ENCODE data around the gene SNRPD1.
"Not testable (repeated sequence)": the region's sequence is repeated elsewhere in the genome, so short reads cannot be mapped to it uniquely, and the experiment has no call there.

SNRPD1 gene

DNA sequence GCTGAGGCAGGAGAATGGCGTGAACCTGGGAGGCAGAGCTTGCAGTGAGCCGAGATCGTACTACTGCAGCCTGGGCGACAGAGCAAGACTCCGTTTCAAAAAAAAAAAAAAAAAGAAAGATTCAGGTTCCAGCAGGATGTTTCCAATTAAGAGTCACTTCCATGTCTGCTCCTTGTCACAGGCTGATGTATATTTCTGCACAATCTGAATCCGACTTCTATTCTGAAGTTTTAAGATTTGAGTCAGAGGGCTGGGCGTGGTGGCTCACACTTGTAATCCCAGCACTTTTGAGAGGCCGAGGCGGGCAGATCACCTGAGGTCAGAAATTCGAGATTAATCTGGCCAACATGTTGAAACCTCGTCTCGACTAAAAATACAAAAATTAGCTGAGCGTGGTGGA is 24.7 kb downstream of the SNRPD1 start:
- no peak for TF ChIP-seq REST (IDR thresholded peaks at IDR 0.05; ENCODE audit: insufficient replicate concordance, low read depth)
- no peak for TF ChIP-seq SPI1 (IDR thresholded peaks at IDR 0.05; ENCODE audit: borderline replicate concordance, low read depth)
- no peak for TF ChIP-seq GABPA (IDR thresholded peaks at IDR 0.05; ENCODE audit: low read depth)
- no peak for TF ChIP-seq CTCF (IDR thresholded peaks at IDR 0.05; ENCODE audit: insufficient read depth, low read length)
- TF ChIP-seq POLR2AphosphoS5 (IDR thresholded peaks at IDR 0.05; ENCODE audit: low read depth) = no peak
- no peak overlapping the region for H3K27ac ChIP-seq (replicated peaks)
- no peak overlapping the region for H3K4me3 ChIP-seq (replicated peaks; ENCODE audit: insufficient read depth, low read length)
- no peak for DNase-seq (ENCODE audit: low read depth in 1 of 2, low spot score in 1 of 2)
- no peaks in the 10 kb centered on the region for H3K27me3 ChIP-seq (ENCODE audit: insufficient read depth, poor library complexity, severe bottlenecking)

DNA sequence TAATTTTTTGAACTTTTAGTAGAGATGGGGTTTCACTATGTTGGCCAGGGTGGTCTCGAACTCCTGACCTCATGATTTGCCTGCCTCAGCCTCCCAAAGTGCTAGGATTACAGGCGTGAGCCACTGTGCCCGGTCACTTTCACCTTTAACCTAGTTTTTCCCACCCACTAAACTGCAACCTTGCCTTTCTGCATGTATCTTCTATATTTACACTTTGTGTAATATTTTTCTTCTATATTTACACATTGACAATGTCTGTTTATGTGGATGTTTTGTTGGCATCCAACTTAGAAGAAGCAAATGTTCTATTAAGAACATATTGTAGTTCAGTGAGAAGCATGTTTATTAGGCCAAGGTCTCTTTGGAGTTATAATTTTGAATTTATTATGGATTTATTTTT is 26.7 kb downstream of the SNRPD1 start:
- H3K27ac ChIP-seq (replicated peaks) = no peak overlapping the region
- no peak for TF ChIP-seq REST (IDR thresholded peaks at IDR 0.05; ENCODE audit: insufficient replicate concordance, low read depth)
- no peak for TF ChIP-seq POLR2AphosphoS5 (IDR thresholded peaks at IDR 0.05; ENCODE audit: low read depth)
- TF ChIP-seq SPI1 (IDR thresholded peaks at IDR 0.05; ENCODE audit: borderline replicate concordance, low read depth) = no peak
- no peak for TF ChIP-seq CTCF (IDR thresholded peaks at IDR 0.05; ENCODE audit: insufficient read depth, low read length)
- TF ChIP-seq GABPA (IDR thresholded peaks at IDR 0.05; ENCODE audit: low read depth) = no peak
- DNase-seq (ENCODE audit: low read depth in 1 of 2, low spot score in 1 of 2) = no peak
- no peak overlapping the region for H3K4me3 ChIP-seq (replicated peaks; ENCODE audit: insufficient read depth, low read length)
- no peaks in the 10 kb centered on the region for H3K27me3 ChIP-seq (ENCODE audit: insufficient read depth, poor library complexity, severe bottlenecking)

DNA sequence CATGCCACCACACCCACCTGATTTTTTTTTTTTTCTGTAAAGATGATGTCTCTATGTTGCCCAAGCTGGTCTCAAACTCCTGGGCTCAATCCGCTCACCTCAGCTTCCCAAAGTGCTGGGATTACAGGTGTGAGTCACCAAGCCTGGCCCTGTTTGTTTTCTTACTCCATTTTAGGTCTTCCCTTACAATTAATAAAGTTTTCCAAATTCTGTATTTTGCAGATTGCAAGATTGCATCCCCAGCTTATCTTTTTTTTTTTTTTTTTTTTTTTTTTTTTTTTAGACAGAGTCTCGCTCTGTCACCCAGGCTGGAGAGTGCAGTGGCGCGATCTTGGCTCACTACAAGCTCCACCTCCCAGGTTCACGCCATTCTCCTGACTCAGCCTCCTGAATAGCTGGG is 28.3 kb downstream of the SNRPD1 start:
- H3K4me3 ChIP-seq (replicated peaks; ENCODE audit: insufficient read depth, low read length); DNase-seq (ENCODE audit: low read depth in 1 of 2, low spot score in 1 of 2); H3K27ac ChIP-seq (replicated peaks): not testable (repeated sequence)

GRCh38 chr18:21650311-21650710 is 38.2 kb downstream of the SNRPD1 start:
- DNase-seq (ENCODE audit: low read depth in 1 of 2, low spot score in 1 of 2) = no peak
- no peak overlapping the region for H3K27ac ChIP-seq (replicated peaks)
- no peaks in the 10 kb centered on the region for H3K27me3 ChIP-seq (ENCODE audit: insufficient read depth, poor library complexity, severe bottlenecking)
- H3K4me3 ChIP-seq (replicated peaks; ENCODE audit: insufficient read depth, low read length) = no peak overlapping the region
- no peak for TF ChIP-seq SPI1 (IDR thresholded peaks at IDR 0.05; ENCODE audit: borderline replicate concordance, low read depth)
- no peak for TF ChIP-seq GABPA (IDR thresholded peaks at IDR 0.05; ENCODE audit: low read depth)
- no peak for TF ChIP-seq CTCF (IDR thresholded peaks at IDR 0.05; ENCODE audit: insufficient read depth, low read length)

More for the DNA sequence above, 28.3 kb downstream of the SNRPD1 start:
- H3K27me3 ChIP-seq (ENCODE audit: insufficient read depth, poor library complexity, severe bottlenecking) = not testable (repeated sequence)
